NB4 (cell line): ENCODE data around the gene RIMBP3B.
"Not testable (repeated sequence)": the region's sequence is repeated elsewhere in the genome, so short reads cannot be mapped to it uniquely, and the experiment has no call there.

Experiments
- DNase-seq: peaks from one replicate; pipeline ENCODE4 v3.0.0; 2010; ENCODE audit warnings: low read depth
- H3K4me3 ChIP-seq: one replicate; pipeline ENCODE4 v1.5.1; 2011; ENCODE audit warnings: mild to moderate bottlenecking, low read depth, low read length, moderate library complexity

RIMBP3B gene

GRCh38 chr22:21407139-21407538 is 23.6 kb downstream of the RIMBP3B start:
- DNase-seq, H3K4me3 ChIP-seq: not testable (repeated sequence)

DNA sequence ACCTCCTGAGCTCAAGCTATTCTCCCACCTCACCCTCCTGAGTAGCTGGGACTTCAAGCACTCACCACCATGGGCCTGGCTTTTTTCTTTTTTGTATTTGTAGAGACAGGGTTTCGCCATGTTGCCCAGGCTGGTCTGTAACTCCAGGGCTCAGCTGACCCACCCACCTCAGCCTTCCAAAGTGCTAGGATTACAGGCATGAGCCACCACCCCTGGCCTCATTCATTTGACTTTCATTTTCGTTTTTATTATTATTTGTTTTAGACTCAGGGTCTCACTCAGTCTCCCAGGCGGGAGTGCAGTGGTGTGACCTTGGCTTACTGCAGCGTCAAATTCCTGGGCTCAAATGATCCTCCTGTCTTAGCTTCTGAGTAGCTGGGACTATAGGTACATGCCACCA is 24.2 kb downstream of the RIMBP3B start:
- H3K4me3 ChIP-seq, DNase-seq: not testable (repeated sequence)

- DNase-seq, H3K4me3 ChIP-seq: not testable (repeated sequence)
Measured at GRCh38 chr22:21416375-21416774, 32.8 kb downstream of the RIMBP3B start.

DNA sequence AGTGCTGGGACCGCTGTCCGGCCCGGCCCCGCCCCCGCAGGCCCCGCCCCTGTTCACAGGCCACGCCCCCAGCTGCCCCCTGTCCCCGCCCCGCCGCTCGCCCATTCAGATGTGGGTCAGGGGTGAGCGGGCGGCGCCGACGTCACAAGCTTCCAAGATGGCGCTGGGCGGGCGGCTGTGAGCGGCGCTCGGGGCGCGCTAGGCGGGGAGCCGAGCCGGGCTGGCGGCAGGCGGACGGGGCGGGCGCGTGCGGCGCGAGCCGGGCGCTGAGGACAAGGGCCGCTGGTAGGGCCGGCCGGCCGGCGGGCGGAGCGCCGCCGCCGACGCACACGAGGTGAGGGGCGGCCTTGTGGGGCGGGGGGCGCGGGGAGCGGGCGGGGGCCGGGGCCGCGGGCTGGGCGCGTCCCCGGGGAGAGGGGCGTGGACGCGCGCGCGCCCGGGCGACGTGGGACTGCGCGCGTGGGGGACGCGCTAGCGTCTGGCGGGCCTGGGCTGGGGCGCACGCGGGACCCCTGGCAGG is 33.7 kb downstream of the RIMBP3B start, which contains the start of gene HIC2:
Gene HIC2 (plus strand): TSS at position 145 of the 520 bp plus-strand sequence. CDS start 25,461 bp downstream, outside the sequence.
- DNase-seq, result not testable (repeated sequence)
- peak within 1 kb of the TSS; percentile 36 for H3K4me3 ChIP-seq

- DNase-seq, result not testable (repeated sequence)
- H3K4me3 ChIP-seq, result peak overlapping the region; percentile 36
Measured at GRCh38 chr22:21417853-21418252, 34.3 kb downstream of the RIMBP3B start.

GRCh38 chr22:21418974-21419638 is 35.6 kb downstream of the RIMBP3B start:
- DNase-seq, H3K4me3 ChIP-seq: not testable (repeated sequence)

GRCh38 chr22:21420180-21420763 is 36.7 kb downstream of the RIMBP3B start:
- not testable (repeated sequence) for H3K4me3 ChIP-seq, DNase-seq

- not testable (repeated sequence) for H3K4me3 ChIP-seq, DNase-seq
Measured at GRCh38 chr22:21424084-21424709, 40.6 kb downstream of the RIMBP3B start.

- DNase-seq, H3K4me3 ChIP-seq: not testable (repeated sequence)
Measured at GRCh38 chr22:21434378-21435233, 51.1 kb downstream of the RIMBP3B start.

DNA sequence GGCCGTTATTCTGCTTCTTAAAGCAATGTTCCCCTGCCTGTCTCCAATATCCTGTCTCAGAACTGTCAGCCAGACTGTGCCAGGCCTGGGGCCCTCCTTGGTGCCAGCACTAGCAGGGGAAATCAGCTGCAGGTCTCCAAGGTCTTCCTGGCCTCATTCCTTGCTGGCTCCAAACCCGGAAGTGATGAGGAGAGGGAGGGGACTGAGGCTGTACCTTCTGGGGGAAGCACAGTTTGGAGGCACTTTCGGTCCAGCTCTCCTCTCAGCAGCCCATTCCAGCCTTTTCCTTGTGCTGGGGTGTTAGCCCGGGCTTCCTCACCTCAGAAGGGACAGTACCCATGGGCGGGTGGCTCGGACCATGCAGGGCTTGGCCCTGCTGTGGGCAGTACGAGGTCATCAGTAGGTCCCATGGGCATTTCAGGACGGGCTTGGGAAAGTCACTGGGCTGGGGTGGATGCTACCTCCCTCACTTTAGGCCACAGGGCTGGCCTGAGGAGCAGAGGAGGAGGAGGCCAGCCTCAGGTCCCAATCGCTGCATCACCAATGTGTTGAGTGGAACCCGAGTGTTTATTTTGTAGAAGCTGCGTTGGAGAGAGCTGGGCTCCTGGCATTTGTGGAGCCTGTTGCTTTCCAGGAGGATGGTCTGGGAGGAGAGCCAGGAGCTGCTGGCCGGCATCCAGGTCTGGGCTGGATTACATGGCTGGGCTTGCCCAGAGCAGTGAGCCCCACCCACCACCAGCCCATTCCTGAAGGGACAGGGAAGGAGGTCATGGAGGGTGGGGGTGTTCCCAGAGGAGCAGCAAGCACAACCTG is 52.7 kb downstream of the RIMBP3B start:
- not testable (repeated sequence) for H3K4me3 ChIP-seq, DNase-seq

DNA sequence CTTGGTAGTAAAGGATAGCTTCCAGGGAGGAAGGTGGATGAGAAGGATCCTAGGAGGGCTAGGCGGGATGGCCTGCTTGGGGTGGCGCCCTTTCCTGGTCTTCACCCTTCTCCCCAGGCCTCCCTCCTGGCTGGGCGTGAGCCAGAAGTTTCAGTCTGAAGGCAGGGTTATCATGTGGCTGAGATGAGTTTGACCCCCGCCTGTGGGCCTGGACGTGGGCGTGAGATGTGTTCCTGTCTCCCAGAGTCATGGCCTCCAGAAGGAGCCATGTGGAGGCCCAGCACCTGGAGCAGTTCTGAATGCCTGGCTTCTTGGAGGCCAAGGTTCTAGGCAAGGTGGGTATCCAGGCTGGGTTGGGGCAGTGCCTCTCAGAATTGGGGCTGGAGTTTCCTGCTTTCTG is 54.5 kb downstream of the RIMBP3B start:
- H3K4me3 ChIP-seq, DNase-seq: not testable (repeated sequence)
